HG03460 (cell line): ENCODE data around the gene SCTR.

Source experiments
- ATAC-seq: cut with Tn5 transposase; IDR thresholded peaks from one replicate; pipeline ENCODE4 v1.9.1; 2021; ENCODE audit not compliant: unreplicated experiment

SCTR gene

DNA sequence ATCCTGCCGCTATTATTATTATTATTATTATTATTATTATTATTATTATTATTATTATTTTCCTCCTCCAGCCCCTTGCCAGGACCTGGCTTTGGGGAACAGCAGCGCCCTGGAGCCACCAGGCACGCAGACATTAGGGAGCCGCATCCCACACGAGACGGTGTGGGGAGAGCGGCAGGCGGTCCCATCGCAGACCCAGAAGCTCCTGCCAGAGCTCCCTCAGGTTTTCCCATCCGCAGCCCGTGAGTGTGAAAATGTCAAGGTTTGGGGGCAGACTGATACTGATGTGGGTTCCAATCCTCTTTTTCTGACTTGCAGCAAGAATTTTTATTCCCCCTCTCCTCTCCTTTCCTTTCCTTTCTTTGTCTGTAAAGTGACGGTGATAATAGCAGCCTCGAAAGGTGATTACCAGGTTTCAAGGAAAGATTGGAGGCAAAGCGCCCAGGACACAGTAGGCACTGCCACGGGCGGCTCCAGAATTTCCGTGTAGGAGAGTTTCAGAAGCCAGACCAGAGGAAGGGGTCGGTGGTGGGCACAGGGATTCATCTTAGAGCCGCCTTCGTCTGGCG lies 816 bp downstream of the SCTR start:
- no peak for ATAC-seq

- ATAC-seq, result no peak
Measured at GRCh38 chr2:119522671-119523070, 1.6 kb downstream of the SCTR start.

DNA sequence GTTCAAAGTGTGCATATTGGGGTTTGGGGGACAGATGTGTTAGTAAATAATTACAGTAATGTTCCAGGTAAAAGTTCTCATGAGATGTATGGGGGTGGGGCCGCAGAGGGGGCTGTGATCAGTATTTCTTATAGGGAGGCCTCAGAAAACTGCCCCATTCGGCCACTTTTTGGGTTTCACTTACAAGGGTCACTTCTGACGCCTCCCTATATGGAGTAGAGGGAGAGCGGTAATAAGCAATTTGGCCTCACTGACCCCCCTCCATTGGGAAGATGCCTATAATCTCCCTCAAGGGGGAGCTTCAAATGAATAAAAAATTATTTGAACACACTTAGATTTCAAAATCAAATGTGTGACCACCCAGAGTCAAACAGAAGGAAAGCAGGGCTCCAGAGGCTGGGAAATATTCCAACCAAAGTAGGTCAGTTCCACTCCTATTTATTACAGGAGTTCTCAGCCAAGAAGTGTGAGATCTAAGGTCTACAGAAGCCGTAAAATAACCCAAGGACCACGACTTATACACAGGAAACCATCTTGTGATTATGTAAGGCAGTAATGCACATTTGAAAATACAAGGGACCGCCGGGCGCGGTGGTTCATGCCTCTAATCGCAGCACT lies 2.7 kb downstream of the SCTR start:
- ATAC-seq, result no peak

DNA sequence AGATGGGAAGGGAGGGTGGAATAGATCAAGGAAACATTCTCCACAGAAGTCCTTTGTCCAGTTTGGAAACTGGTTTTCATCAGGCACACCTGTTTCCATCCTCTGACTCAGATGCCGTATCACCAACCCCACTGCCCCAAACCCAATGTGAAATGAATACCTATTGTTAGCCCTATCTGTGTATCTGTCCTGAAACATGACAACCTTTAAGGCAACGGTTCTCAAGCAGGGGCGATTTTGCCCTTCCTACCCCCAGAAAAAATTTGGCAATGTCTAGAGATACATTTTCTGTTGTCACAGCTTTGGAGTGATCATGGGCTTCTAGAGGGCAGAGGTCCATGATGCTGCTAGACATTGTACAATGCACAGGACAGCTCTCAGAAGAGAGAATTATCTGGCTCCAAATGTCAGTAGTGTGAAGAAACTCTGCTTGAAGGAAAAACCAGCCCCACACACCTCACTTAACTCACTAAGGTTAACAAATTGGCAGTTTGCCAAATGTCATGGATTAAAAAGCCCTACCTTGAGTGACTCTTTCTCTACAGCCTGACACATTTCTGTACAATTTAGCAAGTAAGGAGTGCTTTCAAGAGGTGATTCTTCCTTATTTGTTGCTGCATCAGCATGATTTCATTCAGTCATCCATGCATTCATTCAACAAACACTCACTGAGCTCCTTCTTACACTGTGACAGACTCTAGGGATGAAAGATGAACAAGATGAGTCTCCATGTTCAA lies 3.4 kb downstream of the SCTR start:
- ATAC-seq, result no peak

- ATAC-seq, result no peak
Measured at GRCh38 chr2:119519057-119519408, 5.2 kb downstream of the SCTR start.

- no peak for ATAC-seq
Measured at GRCh38 chr2:119518401-119519056, 5.8 kb downstream of the SCTR start.

GRCh38 chr2:119517433-119517832 lies 6.8 kb downstream of the SCTR start:
- peak; percentile 70 for ATAC-seq

GRCh38 chr2:119516121-119516520 lies 8.2 kb downstream of the SCTR start:
- ATAC-seq, result no peak

DNA sequence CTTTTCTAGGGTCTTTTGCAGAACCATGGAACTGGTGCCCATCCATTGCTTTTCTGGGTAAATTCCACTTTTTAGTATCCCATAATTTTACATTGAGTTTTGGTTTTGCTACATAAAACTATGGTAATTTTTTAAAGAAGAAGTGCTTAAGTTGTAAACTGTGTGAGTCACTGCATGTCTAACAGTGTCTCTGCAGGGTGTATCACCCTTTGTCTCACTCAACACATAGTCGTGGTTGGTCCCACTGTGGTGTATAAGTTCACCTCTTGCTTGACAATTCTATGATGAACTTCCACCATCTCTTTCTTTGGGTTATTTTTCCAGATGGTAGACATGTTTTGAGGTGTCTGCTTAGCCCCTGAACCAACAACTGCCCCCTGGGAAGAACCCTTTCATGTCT lies 10.5 kb downstream of the SCTR start:
- no peak for ATAC-seq

GRCh38 chr2:119512946-119513345 lies 11.3 kb downstream of the SCTR start:
- ATAC-seq, result no peak

DNA sequence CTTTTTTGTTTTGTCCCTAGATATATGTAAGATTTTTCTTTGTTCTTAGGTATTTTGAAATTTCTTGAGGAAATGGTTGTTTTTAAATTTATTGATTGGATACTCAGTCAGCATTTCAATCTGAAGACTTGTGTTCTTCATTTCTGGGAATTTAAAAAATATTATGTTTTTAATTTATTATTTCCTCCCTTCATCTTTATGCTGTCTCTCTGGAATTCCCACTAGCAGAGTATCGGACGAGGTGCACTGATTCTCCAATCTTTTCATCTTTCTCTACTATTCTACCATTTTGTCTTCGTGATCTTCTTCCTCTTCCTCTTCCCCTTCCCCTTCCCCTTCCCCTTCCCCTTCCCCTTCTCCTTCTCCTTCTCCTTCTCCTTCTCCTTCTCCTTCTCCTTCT lies 12.3 kb downstream of the SCTR start:
- ATAC-seq, result no peak

DNA sequence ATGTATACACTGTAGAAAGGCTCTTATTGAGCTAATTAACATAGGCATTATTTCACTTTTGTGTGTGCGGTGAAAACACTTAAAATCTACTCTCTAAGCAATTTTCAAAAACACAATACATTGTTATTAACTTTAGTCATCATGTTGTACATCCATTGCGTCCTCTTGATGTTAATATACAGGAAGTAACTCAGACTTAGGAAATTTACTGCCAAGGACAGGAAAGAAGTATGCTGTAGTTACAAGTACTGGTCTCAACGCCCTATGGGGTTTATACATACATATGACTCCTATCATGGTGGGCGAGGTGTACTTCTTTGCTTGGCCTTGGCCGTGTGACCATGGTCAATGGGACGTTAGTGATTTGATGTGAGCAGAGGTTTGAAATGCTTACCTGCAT lies 15.5 kb downstream of the SCTR start:
- no peak for ATAC-seq

- no peak for ATAC-seq
Measured at GRCh38 chr2:119496682-119497081, 27.6 kb downstream of the SCTR start.

GRCh38 chr2:119495948-119496347 lies 28.3 kb downstream of the SCTR start:
- ATAC-seq, result no peak

- ATAC-seq, result no peak
Measured at GRCh38 chr2:119494163-119494790, 30.0 kb downstream of the SCTR start.

GRCh38 chr2:119491776-119492525 lies 32.3 kb downstream of the SCTR start:
- ATAC-seq, result no peak

DNA sequence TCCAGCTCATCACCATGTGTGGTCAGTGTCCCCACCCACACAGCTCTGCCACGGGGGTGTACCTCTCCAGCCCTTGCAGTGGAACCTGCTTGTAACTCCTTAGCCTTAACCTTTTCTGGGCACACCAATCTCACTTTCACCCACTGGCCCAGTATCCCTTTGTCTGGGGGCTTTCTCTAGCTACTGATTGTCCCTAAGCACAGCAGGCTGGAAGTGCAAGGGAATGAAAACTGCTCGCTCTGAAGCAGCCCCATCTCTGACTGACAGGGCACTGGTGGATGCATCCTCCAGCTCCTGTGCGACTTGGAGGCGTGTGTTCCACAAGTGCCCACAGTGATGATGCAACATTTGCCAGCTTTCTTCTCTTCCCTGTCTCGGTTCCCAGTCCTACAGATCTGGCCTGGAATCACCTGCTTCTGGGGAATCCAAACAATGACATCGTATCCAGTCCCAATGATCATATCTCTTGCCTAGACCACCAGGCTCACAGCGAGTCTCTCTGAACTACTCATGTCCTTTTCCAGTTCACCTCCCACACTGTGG lies 33.6 kb downstream of the SCTR start:
- ATAC-seq, result no peak

DNA sequence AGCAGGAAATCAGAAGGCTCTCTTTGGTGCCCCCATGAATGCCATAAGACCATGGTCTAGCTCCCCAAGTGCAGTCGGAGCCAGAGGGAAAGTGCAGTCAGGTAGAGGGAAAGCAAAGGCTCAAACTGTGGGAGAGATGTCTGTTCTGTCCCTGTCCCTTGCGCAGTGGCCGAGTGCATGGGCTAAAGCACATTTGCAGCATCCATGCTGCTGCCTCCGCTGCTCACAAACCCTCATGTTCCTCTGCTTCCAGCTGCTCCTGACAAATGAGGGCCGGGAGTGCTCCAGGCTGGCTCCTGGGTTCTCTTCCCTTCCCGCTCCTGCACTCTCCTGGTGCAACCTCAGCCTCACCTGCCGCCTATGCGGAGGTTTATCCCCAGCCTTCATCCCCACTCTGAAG lies 34.2 kb downstream of the SCTR start:
- no peak for ATAC-seq

GRCh38 chr2:119489232-119489952 lies 34.9 kb downstream of the SCTR start:
- no peak for ATAC-seq
